H1 (cell line): ENCODE measurements around the gene MXRA8. TPM values are rescaled to one million over a fixed set of nuclear protein-coding genes. Genes with fewer than 3 reads are reported as not detected.

ENCODE experiments used
- CTCF ChIA-PET: fragments of 300-600 bp; sonication (Branson Sonifier 250); formaldehyde crosslinking; loops from one replicate; lab custom pipeline; 2021; ENCODE audit not compliant: partially characterized antibody; lab: Charles Lee
- POLR2A ChIA-PET: fragments of 300-600 bp; sonication (Branson Sonifier 250); formaldehyde crosslinking; loops from one replicate; lab custom pipeline; 2021; ENCODE audit warnings: inconsistent platforms; ENCODE audit not compliant: partially characterized antibody; lab: Charles Lee
- DNase-seq, 2 experiments: peaks; one replicate each; pipeline versions ENCODE4 v3.0.0 to v3.0.0-alpha.2; 2010 to 2022; ENCODE audit warnings: low spot score in 2 of 2, low read depth in 1 of 2, mixed read lengths in 1 of 2
- FAIRE-seq: peaks from 2 replicates; lab custom pipeline; 2011; peaks lifted over from hg19 to GRCh38; lab: Jason Lieb, UNC
- H2AFZ ChIP-seq: 2 replicates; pipeline ENCODE4 v1.8.1; 2012; ENCODE audit warnings: low read length, inconsistent platforms
- H2AK5ac ChIP-seq: 2 replicates; pipeline ENCODE4 v1.6.1; 2013; ENCODE audit warnings: low read depth, low read length
- H2BK120ac ChIP-seq: replicated peaks from 2 replicates; pipeline ENCODE3; 2013; ENCODE audit warnings: low read depth, low read length, inconsistent platforms
- H2BK12ac ChIP-seq: 2 replicates; pipeline ENCODE4 v1.6.1; 2013; ENCODE audit warnings: low read depth, low read length
- H2BK15ac ChIP-seq: 2 replicates; pipeline ENCODE4 v1.6.1; 2013; ENCODE audit warnings: low read length
- H2BK20ac ChIP-seq: 2 replicates; pipeline ENCODE4 v1.6.1; 2013; ENCODE audit warnings: low read length
- H2BK5ac ChIP-seq: 2 replicates; pipeline ENCODE4 v1.6.1; 2013; ENCODE audit warnings: low read depth, low read length
- H3K14ac ChIP-seq: 2 replicates; pipeline ENCODE4 v1.6.1; 2013; ENCODE audit warnings: inconsistent platforms; ENCODE audit not compliant: insufficient read length
- H3K18ac ChIP-seq: 2 replicates; pipeline ENCODE4 v1.6.1; 2013; ENCODE audit warnings: low read length; ENCODE audit errors: extremely low read depth
- H3K23ac ChIP-seq: 2 replicates; pipeline ENCODE4 v1.6.1; 2013; ENCODE audit warnings: inconsistent platforms; ENCODE audit not compliant: insufficient read length
- H3K23me2 ChIP-seq: 2 replicates; pipeline ENCODE4 v1.6.1; 2013; ENCODE audit warnings: low read depth, low read length
- H3K27ac ChIP-seq: 2 replicates; pipeline ENCODE4 v1.6.1; 2011; ENCODE audit warnings: low read depth, low read length, inconsistent platforms
- H3K27me3 ChIP-seq, 4 experiments: replicated peaks in 1 of 4; 1 replicate in 1 of 4; 2 replicates in 3 of 4; pipeline versions ENCODE4 v1.6.1 to v1.8.1; 2011 to 2013; ENCODE audit warnings: low read length in 3 of 4, mild to moderate bottlenecking in 3 of 4, inconsistent platforms in 2 of 4, mixed read lengths in 2 of 4, moderate library complexity in 1 of 4; ENCODE audit not compliant: control insufficient read depth in 3 of 4, insufficient read depth in 3 of 4; ENCODE audit errors: extremely low read depth in 1 of 4
- H3K36me3 ChIP-seq, 4 experiments: 2 replicates each; pipeline versions ENCODE4 v1.6.1 to v1.8.1; 2011 to 2013; ENCODE audit warnings: mild to moderate bottlenecking in 4 of 4, low read length in 3 of 4, moderate library complexity in 2 of 4, control low read depth in 1 of 4, inconsistent platforms in 1 of 4; ENCODE audit not compliant: insufficient read depth in 4 of 4, control insufficient read depth in 2 of 4
- H3K4ac ChIP-seq: replicated peaks from 2 replicates; pipeline ENCODE3; 2013; ENCODE audit warnings: low read length, low read depth, mixed read lengths, inconsistent platforms; ENCODE audit not compliant: insufficient read length
- H3K4me1 ChIP-seq, 4 experiments: replicated peaks in 1 of 4; 1 replicate in 1 of 4; 2 replicates in 3 of 4; pipeline versions ENCODE4 v1.6.1 to v1.8.1; 2011 to 2013; ENCODE audit warnings: low read length in 3 of 4, inconsistent platforms in 2 of 4, mixed read lengths in 1 of 4; ENCODE audit not compliant: insufficient read depth in 4 of 4, control insufficient read depth in 3 of 4
- H3K4me2 ChIP-seq, 2 experiments: 2 replicates each; pipeline versions ENCODE4 v1.6.1 to v1.8.1; 2011 to 2013; ENCODE audit warnings: low read depth in 2 of 2, low read length in 2 of 2, control low read depth in 1 of 2, inconsistent platforms in 1 of 2, mild to moderate bottlenecking in 1 of 2; ENCODE audit not compliant: insufficient read depth in 1 of 2
- H3K4me3 ChIP-seq, 4 experiments: fragments of 200-600, 300-600 bp in 1 of 4; sonication (generic), shearing (Covaris generic), sonication (Bioruptor Twin) in 1 of 4; 2 replicates each; pipeline versions ENCODE4 v1.5.1 to v1.8.1; 2011 to 2016; ENCODE audit warnings: low read length in 4 of 4, low read depth in 3 of 4, control low read depth in 2 of 4, inconsistent platforms in 2 of 4, mild to moderate bottlenecking in 2 of 4, mixed read lengths in 1 of 4, moderate library complexity in 1 of 4; ENCODE audit not compliant: insufficient read depth in 2 of 4; ENCODE audit errors: extremely low read depth in 1 of 4
- H3K56ac ChIP-seq: replicated peaks from 2 replicates; pipeline ENCODE3; 2013; ENCODE audit warnings: low read depth, mild to moderate bottlenecking, mixed read lengths, low read length, inconsistent platforms; ENCODE audit not compliant: insufficient read length
- H3K79me1 ChIP-seq: 2 replicates; pipeline ENCODE4 v1.6.1; 2013; ENCODE audit warnings: low read depth, low read length, control low read depth
- H3K79me2 ChIP-seq, 2 experiments: 2 replicates each; pipeline versions ENCODE4 v1.6.1 to v1.8.1; 2012 to 2013; ENCODE audit warnings: low read length in 2 of 2, mild to moderate bottlenecking in 2 of 2, inconsistent platforms in 1 of 2; ENCODE audit not compliant: insufficient read depth in 2 of 2, control insufficient read depth in 1 of 2
- H3K9ac ChIP-seq, 4 experiments: replicated peaks in 1 of 4; 1 replicate in 1 of 4; 2 replicates in 3 of 4; pipeline versions ENCODE4 v1.6.1 to v1.8.1; 2011 to 2013; ENCODE audit warnings: low read depth in 3 of 4, low read length in 3 of 4, control low read depth in 2 of 4, mild to moderate bottlenecking in 2 of 4, moderate library complexity in 2 of 4, inconsistent platforms in 1 of 4; ENCODE audit errors: extremely low read depth in 1 of 4
- H3K9me3 ChIP-seq, 2 experiments: 2 replicates each; pipeline versions ENCODE4 v1.6.1 to v1.8.1; 2012 to 2013; ENCODE audit warnings: mild to moderate bottlenecking in 2 of 2, moderate library complexity in 2 of 2, control low read depth in 1 of 2, inconsistent platforms in 1 of 2, low read depth in 1 of 2, low read length in 1 of 2, mixed read lengths in 1 of 2; ENCODE audit not compliant: insufficient read depth in 2 of 2
- H4K20me1 ChIP-seq, 2 experiments: replicated peaks in 1 of 2; 2 replicates each; pipeline versions ENCODE3 to v1.8.1; 2011 to 2013; ENCODE audit warnings: inconsistent platforms in 2 of 2, low read length in 2 of 2, mild to moderate bottlenecking in 1 of 2; ENCODE audit not compliant: insufficient read depth in 2 of 2, control insufficient read depth in 1 of 2
- H4K5ac ChIP-seq: 2 replicates; pipeline ENCODE4 v1.6.1; 2013; ENCODE audit warnings: low read length, low read depth, mixed read lengths, inconsistent platforms; ENCODE audit not compliant: insufficient read length
- H4K8ac ChIP-seq: 2 replicates; pipeline ENCODE4 v1.8.0; 2013; ENCODE audit warnings: mild to moderate bottlenecking, moderate library complexity, low read length, inconsistent platforms; ENCODE audit not compliant: insufficient read depth; ENCODE audit errors: extremely low read depth
- H4K91ac ChIP-seq: replicated peaks from 2 replicates; pipeline ENCODE3; 2013; ENCODE audit warnings: low read length, mixed read lengths, inconsistent platforms; ENCODE audit not compliant: insufficient read length
- CTCF ChIP-seq, 3 experiments: IDR thresholded peaks; 1 replicate in 2 of 3; 2 replicates in 1 of 3; pipeline versions ENCODE4 v1.5.1 to v1.6.1; 2011; ENCODE audit warnings: low read length in 3 of 3, mild to moderate bottlenecking in 3 of 3, inconsistent platforms in 2 of 3, low read depth in 1 of 3, moderate library complexity in 1 of 3; ENCODE audit not compliant: insufficient read depth in 1 of 3; ENCODE audit errors: control extremely low read depth in 1 of 3
- EZH2 ChIP-seq: fragments of 200-600 bp; sonication (generic); IDR thresholded peaks from 2 replicates; pipeline ENCODE4 v1.7.1; 2012; ENCODE audit warnings: low read depth, mild to moderate bottlenecking, moderate library complexity, low read length, inconsistent platforms; ENCODE audit not compliant: severe bottlenecking
- KDM4A ChIP-seq: IDR thresholded peaks from one replicate; pipeline ENCODE4 v1.7.1; 2012; ENCODE audit warnings: low read depth, mild to moderate bottlenecking, moderate library complexity, low read length, inconsistent platforms; ENCODE audit not compliant: severe bottlenecking
- NRF1 ChIP-seq: IDR thresholded peaks from 2 replicates; pipeline ENCODE4 v1.6.1; 2011; ENCODE audit warnings: mild to moderate bottlenecking, low read depth, low read length, improper control_type of control experiment
- POU5F1 ChIP-seq: IDR thresholded peaks from 2 replicates; pipeline ENCODE4 v1.6.1; 2011; ENCODE audit warnings: low read depth, mild to moderate bottlenecking, low read length, moderate library complexity
- RNF2 ChIP-seq: fragments of 200-900, 300-1000 bp; sonication (generic); IDR thresholded peaks from 2 replicates; pipeline ENCODE4 v1.7.1; 2016; ENCODE audit warnings: borderline replicate concordance, low read depth, mild to moderate bottlenecking, antibody characterized with exemption, low read length; ENCODE audit not compliant: poor library complexity, severe bottlenecking; ENCODE audit errors: missing control alignments
- SIRT6 ChIP-seq: IDR thresholded peaks from one replicate; pipeline ENCODE4 v1.7.1; 2012; ENCODE audit warnings: low read length, inconsistent platforms
- SIX5 ChIP-seq: IDR thresholded peaks from 2 replicates; pipeline ENCODE4 v1.6.1; 2011; ENCODE audit warnings: mild to moderate bottlenecking, low read depth, low read length
- TCF12 ChIP-seq: IDR thresholded peaks from 2 replicates; pipeline ENCODE4 v1.6.1; 2011; ENCODE audit warnings: low read depth, mild to moderate bottlenecking, low read length
- WGBS, 2 experiments: shearing (Covaris generic) in 1 of 2; methylation state at CpG; one replicate each; pipeline versions ENCODE4 v1.1.6 to v1.1.7; 2013 to 2015; ENCODE audit warnings: low lambda C conversion rate in 2 of 2, mixed read lengths in 2 of 2, inconsistent platforms in 1 of 2, low coverage in 1 of 2, missing lambda C conversion rate in 1 of 2; ENCODE audit not compliant: insufficient replicate concordance in 2 of 2, insufficient coverage in 1 of 2, insufficient read length in 1 of 2; ENCODE audit errors: extremely low coverage in 1 of 2, missing lambda C conversion rate in 1 of 2; 5-methylcytosine and 5-hydroxymethylcytosine counted together
- polyA plus RNA-seq, 7 experiments: library from polyadenylated mRNA; depleted of rRNA in 3 of 7; stranded (reverse) in 5 of 7; unstranded in 2 of 7; fragments of >200 nt in 5 of 7; fragments of 200-250 nt in 2 of 7; gene quantifications; 1 replicate in 5 of 7; 2 replicates in 1 of 7; 4 replicates in 1 of 7; pipeline versions ENCODE4 v1.2.1 to v1.2.3, GENCODE V29; 2011 to 2013; ENCODE audit warnings: missing spikeins in 2 of 7, mixed read lengths in 2 of 7
- total RNA-seq: library from RNA; stranded (reverse); fragmentation: NEBNext Ultra II Directional; extraction: Animal tissue kit (Norgen Biotek cat#: 25700); gene quantifications from 2 replicates; pipeline ENCODE4 v1.2.1, GENCODE V29; 2021
- TF ChIP-seq, protein P1 (sequence below): IDR thresholded peaks from 2 replicates; pipeline ENCODE4 v1.6.1; 2012; ENCODE audit warnings: inconsistent platforms

The MXRA8 gene
- total and polyA plus RNA-seq, 2 of the 8 experiments (the other 6 are each of a cell fraction or from before 2014, with no cell fraction given): 10.5 to 17.2 TPM

GRCh38 chr1:1394116-1394515 lies 35.8 kb upstream of the MXRA8 start:
- H3K27me3 ChIP-seq: no peaks in the 10 kb centered on the region
- no peak overlapping the region for H3K9ac ChIP-seq
- H4K8ac ChIP-seq: peak overlapping the region; percentile 36; the same call in 1 of the 2 replicates
- no peak overlapping the region for H3K27ac ChIP-seq
- H3K14ac ChIP-seq: no peak overlapping the region
- no peak overlapping the region for H2AK5ac ChIP-seq
- H2BK120ac ChIP-seq: no peak overlapping the region
- H3K18ac ChIP-seq: no peak overlapping the region
- H3K4me1 ChIP-seq: peaks cover 0 to 7% (median 4%) of the 10 kb centered on the region in 4 experiments; a peak in 3 of 7 replicates
- no peak overlapping the region for H4K91ac ChIP-seq
- H3K4ac ChIP-seq: no peak overlapping the region
- H3K23ac ChIP-seq: no peak overlapping the region
- H2AFZ ChIP-seq: no peak overlapping the region
- no peak overlapping the region for H2BK5ac ChIP-seq
- peaks cover 6 to 14% of the 10 kb centered on the region in 2 experiments for H4K20me1 ChIP-seq
- no peak overlapping the region for H2BK12ac ChIP-seq
- WGBS, 2 experiments: 91% methylated on average over 7 of the region's 7 CpGs; no CpG with 5 or more reads in 1 of the 2 experiments
- peaks cover 52 to 82% (median 67%) of the 10 kb centered on the region in 4 experiments for H3K36me3 ChIP-seq
- no peaks in the 10 kb centered on the region for H3K9me3 ChIP-seq
- H2BK20ac ChIP-seq: no peak overlapping the region
- H3K4me3 ChIP-seq: no peak overlapping the region
- H2BK15ac ChIP-seq: no peak overlapping the region
- ChIA-PET POLR2A (interaction anchor here (20.0 to 33.4 kb wide), 3 partner anchors 2 to 37 kb away, joined by 515 to 719 read pairs (median 719); partner anchors contain the start of genes ANKRD65, AURKAIP1, CCNL2 and MRPL20), CTCF (interaction anchor here (1.8 kb wide), 1 partner anchor 44 kb away, joined by 3 read pairs; no protein-coding TSS in a partner anchor)
- DNase-seq: no peak
- H3K79me1 ChIP-seq: peaks cover 9% of the 10 kb centered on the region
- no peak overlapping the region for H4K5ac ChIP-seq
- H3K23me2 ChIP-seq: peaks cover 8% of the 10 kb centered on the region
- peaks cover 6 to 36% of the 10 kb centered on the region in 2 experiments; a peak in 3 of 4 replicates for H3K79me2 ChIP-seq
- no peak overlapping the region for H3K4me2 ChIP-seq
- no peak overlapping the region for H3K56ac ChIP-seq
- no peak for FAIRE-seq
- TF ChIP-seq RNF2 (no peak), CTCF (IDR thresholded peaks at IDR 0.05; ENCODE audit: control extremely low read depth in 1 of 3, insufficient read depth in 1 of 3, low read depth in 1 of 3, low read length in 3 of 3) (no peak), POU5F1 (no peak), TCF12 (no peak), SIRT6 (no peak), NRF1 (no peak), EZH2 (no peak), KDM4A (no peak), SIX5 (no peak)
- TF ChIP-seq, protein P1, sequence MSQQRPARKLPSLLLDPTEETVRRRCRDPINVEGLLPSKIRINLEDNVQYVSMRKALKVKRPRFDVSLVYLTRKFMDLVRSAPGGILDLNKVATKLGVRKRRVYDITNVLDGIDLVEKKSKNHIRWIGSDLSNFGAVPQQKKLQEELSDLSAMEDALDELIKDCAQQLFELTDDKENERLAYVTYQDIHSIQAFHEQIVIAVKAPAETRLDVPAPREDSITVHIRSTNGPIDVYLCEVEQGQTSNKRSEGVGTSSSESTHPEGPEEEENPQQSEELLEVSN: no peak
